Measurements from ENCODE around the gene PDE4D.

DNA sequence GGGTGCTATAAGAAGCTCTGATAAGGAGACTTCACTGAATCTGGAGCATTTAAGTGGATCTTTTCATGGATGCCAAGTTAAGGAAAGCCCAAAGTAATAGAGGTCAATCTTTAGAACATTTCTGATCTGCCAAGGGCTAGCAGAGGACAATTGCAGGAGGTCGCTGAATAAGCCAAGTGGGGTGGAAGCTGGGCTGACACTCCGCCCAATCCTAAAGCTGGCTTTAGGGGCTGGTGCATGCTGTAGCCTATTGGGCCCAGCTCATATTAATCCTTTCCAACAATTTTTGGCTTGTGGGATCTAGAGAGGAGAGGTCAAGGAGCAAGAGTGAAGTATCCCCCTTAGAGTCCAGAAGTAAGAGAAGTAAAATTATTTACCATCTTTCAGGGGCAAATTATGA, 784.1 kb downstream of the PDE4D start:
- TF ChIP-seq EZH2 (IDR thresholded peaks at IDR 0.05; ENCODE audit: insufficient read depth, poor library complexity, severe bottlenecking) (no peak), EZH2phosphoT487 (IDR thresholded peaks at IDR 0.05; ENCODE audit: insufficient read depth, low read depth) (no peak)

Data from GM23248 (cell line).